ENCODE results near the gene TTLL4. TPM values are rescaled to one million over a fixed set of nuclear protein-coding genes. Genes with fewer than 3 reads are reported as not detected.

The TTLL4 gene
- total and polyA plus RNA-seq, 4 donors: 18.6 to 30.5 (median 22.3) TPM

DNA sequence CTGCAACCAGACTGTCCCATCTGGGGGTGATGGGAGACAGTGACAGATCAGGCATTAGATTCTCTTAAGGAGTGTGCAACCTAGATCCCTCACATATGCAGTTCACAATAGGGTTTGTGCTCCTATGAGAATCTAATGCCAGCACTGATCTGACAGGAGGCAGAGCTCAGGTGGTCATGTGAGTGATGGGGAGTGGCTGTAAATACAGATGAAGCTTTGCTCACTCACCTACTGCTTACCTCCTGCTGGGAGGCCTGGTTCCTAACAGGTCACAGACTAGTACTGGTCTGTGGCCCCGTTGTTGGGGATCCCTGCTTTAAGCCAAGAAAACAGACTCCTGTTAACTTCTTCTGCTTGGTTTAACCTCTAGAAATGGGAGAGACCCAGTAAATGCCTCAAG lies 74.5 kb downstream of the TTLL4 start:
- Histone ChIP-seq H3K9ac (ENCODE audit: insufficient read depth in 1 of 2, low read length in 2 of 2) (no peak overlapping the region), H3K36me3 (ENCODE audit: control insufficient read depth in 4 of 4, insufficient read depth in 4 of 4, low read length in 4 of 4) (no peaks in the 10 kb centered on the region), H3K4me3 (no peak overlapping the region), H3K27me3 (ENCODE audit: control insufficient read depth in 3 of 3, insufficient read depth in 3 of 3, low read length in 2 of 3) (no peaks in the 10 kb centered on the region), H3K27ac (ENCODE audit: low read depth in 1 of 2, low read length in 1 of 2) (no peak overlapping the region), H3K4me1 (ENCODE audit: control insufficient read depth in 5 of 5, insufficient read depth in 5 of 5, low read length in 5 of 5) (peaks cover 0 to 16% (median 5%) of the 10 kb centered on the region in 5 donors), H3K9me3 (ENCODE audit: control insufficient read depth in 4 of 4, insufficient read depth in 3 of 4, low read length in 3 of 4) (no peaks in the 10 kb centered on the region)
- ATAC-seq (ENCODE audit: insufficient read depth, low FRiP score): no peak
- no peak for DNase-seq
- TF ChIP-seq, protein P1, sequence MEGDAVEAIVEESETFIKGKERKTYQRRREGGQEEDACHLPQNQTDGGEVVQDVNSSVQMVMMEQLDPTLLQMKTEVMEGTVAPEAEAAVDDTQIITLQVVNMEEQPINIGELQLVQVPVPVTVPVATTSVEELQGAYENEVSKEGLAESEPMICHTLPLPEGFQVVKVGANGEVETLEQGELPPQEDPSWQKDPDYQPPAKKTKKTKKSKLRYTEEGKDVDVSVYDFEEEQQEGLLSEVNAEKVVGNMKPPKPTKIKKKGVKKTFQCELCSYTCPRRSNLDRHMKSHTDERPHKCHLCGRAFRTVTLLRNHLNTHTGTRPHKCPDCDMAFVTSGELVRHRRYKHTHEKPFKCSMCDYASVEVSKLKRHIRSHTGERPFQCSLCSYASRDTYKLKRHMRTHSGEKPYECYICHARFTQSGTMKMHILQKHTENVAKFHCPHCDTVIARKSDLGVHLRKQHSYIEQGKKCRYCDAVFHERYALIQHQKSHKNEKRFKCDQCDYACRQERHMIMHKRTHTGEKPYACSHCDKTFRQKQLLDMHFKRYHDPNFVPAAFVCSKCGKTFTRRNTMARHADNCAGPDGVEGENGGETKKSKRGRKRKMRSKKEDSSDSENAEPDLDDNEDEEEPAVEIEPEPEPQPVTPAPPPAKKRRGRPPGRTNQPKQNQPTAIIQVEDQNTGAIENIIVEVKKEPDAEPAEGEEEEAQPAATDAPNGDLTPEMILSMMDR (IDR thresholded peaks at IDR 0.05; ENCODE audit: control extremely low read depth, extremely low read depth): no peak
- 46 to 62% methylated on average over 1 of the region's 1 CpG for WGBS, 2 donors

DNA sequence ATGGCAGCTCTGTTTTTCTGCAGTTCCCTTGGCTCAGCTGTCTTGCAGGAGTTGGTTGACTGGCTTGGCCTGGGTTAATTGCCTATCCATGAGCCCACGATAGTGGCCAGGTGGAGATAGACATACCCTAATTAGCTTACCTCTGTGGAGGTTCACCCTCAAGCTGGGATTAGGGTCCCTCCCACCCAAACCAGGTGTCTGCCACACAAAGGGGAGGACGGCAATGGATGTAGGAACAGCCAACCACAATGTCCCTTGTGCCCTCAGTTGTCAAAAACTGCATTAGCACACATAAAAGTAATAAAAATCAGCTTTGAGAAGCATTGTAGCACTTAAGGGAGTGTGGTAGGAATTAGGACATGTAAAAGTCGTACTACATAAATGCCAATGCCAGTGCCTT lies 75.5 kb downstream of the TTLL4 start:
- no peak overlapping the region for H3K9ac ChIP-seq (ENCODE audit: insufficient read depth in 1 of 2, low read length in 2 of 2)
- H3K4me1 ChIP-seq (ENCODE audit: control insufficient read depth in 5 of 5, insufficient read depth in 5 of 5, low read length in 5 of 5): peaks cover 0 to 12% (median 3%) of the 10 kb centered on the region in 5 donors
- TF ChIP-seq, protein P1 (IDR thresholded peaks at IDR 0.05; ENCODE audit: control extremely low read depth, extremely low read depth): no peak
- no peaks in the 10 kb centered on the region for H3K9me3 ChIP-seq (ENCODE audit: control insufficient read depth in 4 of 4, insufficient read depth in 3 of 4, low read length in 3 of 4)
- H3K4me3 ChIP-seq: no peak overlapping the region
- no peak overlapping the region for H3K27ac ChIP-seq (ENCODE audit: low read depth in 1 of 2, low read length in 1 of 2)
- no peak for ATAC-seq (ENCODE audit: insufficient read depth, low FRiP score)
- H3K27me3 ChIP-seq (ENCODE audit: control insufficient read depth in 3 of 3, insufficient read depth in 3 of 3, low read length in 2 of 3): no peaks in the 10 kb centered on the region
- H3K36me3 ChIP-seq (ENCODE audit: control insufficient read depth in 4 of 4, insufficient read depth in 4 of 4, low read length in 4 of 4): no peaks in the 10 kb centered on the region
- no peak for DNase-seq
- 90 to 95% methylated on average over 3 of the region's 3 CpGs for WGBS, 2 donors

DNA sequence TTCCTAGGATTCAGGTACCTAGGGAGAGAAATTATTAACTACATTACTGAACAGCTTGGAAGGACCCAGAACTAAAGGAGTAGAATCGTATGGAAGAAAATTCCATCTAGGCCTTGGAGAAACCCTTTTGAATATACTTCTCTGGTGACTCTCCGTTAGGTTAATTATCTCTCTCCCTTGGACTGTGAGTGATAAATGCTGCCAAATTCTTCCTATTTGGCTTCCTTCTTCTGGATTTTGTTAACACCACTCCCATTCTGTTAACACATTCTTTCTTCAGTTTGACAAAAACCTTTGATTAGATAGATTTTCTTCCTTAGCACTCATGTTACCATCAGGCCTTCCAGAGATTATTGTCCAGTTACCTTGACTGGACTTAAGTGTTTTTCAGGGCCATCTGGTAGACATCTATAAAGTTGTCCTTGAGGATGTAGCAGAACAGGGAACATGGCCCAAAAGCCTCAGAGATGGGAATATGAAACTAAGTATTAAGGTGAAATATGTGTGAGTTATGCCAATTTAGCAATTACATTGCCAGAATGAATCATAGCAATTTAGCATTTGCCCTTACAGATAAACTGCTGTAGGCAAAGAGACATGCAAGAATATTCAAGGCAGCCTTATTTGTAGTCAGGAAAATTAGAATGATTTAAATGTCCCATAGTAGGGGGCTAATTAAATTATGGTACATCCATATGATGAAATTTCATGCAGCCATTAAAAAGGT lies 78.1 kb downstream of the TTLL4 start:
- no peak overlapping the region for H3K27ac ChIP-seq (ENCODE audit: low read depth in 1 of 2, low read length in 1 of 2)

More for the DNA sequence above, 78.1 kb downstream of the TTLL4 start:
- no peak overlapping the region for H3K4me3 ChIP-seq
- ATAC-seq (ENCODE audit: insufficient read depth, low FRiP score) (no peak), DNase-seq (no peak)
- WGBS, 2 donors: 92 to 96% methylated on average over 2 of the region's 2 CpGs
- TF ChIP-seq, protein P1 (IDR thresholded peaks at IDR 0.05; ENCODE audit: control extremely low read depth, extremely low read depth): no peak
- H3K9me3 ChIP-seq (ENCODE audit: control insufficient read depth in 4 of 4, insufficient read depth in 3 of 4, low read length in 3 of 4): no peaks in the 10 kb centered on the region
- no peak overlapping the region for H3K9ac ChIP-seq (ENCODE audit: insufficient read depth in 1 of 2, low read length in 2 of 2)
- no peaks in the 10 kb centered on the region for H3K27me3 ChIP-seq (ENCODE audit: control insufficient read depth in 3 of 3, insufficient read depth in 3 of 3, low read length in 2 of 3)
- no peaks in the 10 kb centered on the region for H3K36me3 ChIP-seq (ENCODE audit: control insufficient read depth in 4 of 4, insufficient read depth in 4 of 4, low read length in 4 of 4)
- H3K4me1 ChIP-seq (ENCODE audit: control insufficient read depth in 5 of 5, insufficient read depth in 5 of 5, low read length in 5 of 5): no peaks in the 10 kb centered on the region
